NCI-H510A (cell line): ENCODE measurements around the gene COLEC11.

ENCODE experiments used
- DNase-seq: peaks from one replicate; lab custom pipeline; 2025; lab: John Stamatoyannopoulos, UW

The COLEC11 gene

DNA sequence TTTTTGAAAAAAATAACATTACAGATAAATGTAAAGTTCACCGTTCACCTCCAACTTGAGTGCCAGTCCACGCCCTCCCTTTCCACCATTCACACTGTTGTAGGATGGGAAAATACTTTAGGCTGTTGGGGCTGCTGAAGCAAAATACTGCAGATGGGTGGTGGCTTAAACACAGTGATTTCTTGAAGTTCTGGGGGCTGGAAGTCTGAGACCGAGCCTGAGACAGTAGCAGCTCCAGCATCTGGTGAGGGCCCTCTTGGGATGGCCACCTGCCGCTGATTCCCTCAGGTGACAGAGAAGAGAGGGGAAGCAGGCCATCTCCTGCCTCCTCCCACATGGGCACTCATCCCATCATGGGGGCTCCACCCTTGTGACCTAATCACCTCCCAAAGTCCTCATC, 80.8 kb downstream of the COLEC11 start:
- DNase-seq = no peak

DNA sequence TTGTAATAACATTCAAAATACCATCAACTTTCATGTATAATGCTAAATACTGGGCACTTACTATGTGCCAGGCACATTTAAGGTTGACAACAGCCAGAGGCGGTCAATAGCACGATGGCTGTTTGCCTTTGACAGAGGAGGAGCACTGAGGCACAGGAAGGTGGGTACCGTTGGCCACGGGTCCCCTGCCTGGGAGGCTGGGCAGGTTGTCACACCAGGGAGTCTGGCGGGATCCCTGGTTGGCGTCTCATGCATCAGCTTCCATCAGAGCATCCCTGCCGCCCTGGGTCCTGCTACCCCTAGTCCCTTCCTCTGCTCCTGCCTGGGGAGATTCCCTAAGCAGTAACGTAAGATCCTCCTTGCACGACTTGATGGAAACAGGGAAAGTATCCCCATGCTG, 82.5 kb downstream of the COLEC11 start:
- DNase-seq = no peak

GRCh38 chr2:3678212-3678611, 83.3 kb downstream of the COLEC11 start:
- no peak for DNase-seq

- DNase-seq = no peak
Observed at GRCh38 chr2:3679180-3679579, 84.3 kb downstream of the COLEC11 start.

GRCh38 chr2:3679616-3680393, 84.9 kb downstream of the COLEC11 start:
- DNase-seq = no peak

- no peak for DNase-seq
Observed at GRCh38 chr2:3680548-3681345, 85.8 kb downstream of the COLEC11 start.

GRCh38 chr2:3681625-3682024, 86.7 kb downstream of the COLEC11 start:
- DNase-seq = no peak

DNA sequence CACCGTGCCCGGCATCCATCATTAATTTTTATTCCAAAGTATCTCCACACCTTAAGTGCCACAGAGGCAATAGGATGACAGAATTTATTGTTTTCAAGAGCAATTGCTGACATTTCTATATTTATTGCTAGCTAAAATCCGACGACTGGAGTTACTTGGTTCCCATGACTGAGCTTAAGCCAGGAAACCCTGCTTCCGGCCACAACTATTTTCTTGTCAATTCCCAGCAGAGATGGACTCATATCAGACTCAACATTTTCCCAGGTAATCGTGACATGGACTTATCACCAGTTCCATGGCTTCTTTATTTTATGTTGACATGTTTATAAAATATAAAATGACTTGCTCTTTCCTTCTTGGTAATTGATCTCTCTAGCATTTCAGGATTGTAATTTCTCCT, 87.9 kb downstream of the COLEC11 start:
- no peak for DNase-seq

- no peak for DNase-seq
Observed at GRCh38 chr2:3683748-3684454, 89.0 kb downstream of the COLEC11 start.

GRCh38 chr2:3689998-3690748, 95.3 kb downstream of the COLEC11 start:
- no peak for DNase-seq

DNA sequence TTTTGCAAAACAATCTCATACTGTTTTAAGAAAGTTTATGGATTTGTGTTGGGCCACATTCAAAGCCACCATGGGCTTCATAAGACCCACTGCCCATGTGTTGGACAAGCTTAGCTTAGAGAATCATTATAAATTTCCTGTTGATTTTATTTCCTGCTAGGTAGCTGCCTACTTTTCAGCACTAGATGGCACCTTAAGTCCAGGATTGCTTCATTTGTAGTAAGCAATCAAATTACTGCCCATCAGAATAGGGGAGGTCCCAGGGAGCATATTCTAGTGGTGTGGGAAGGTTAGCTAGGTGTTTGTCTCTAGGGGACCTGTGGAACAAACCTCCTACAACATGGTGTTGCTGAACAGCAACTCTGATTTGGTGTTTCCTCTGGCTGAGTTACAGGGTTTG, 97.5 kb downstream of the COLEC11 start:
- DNase-seq = no peak
